ENCODE results near the gene BRME1. TPM values are rescaled to one million over a fixed set of nuclear protein-coding genes. Genes with fewer than 3 reads are reported as not detected.

BRME1 gene
- polyA plus RNA-seq, 1 donor from 2014 or later, result 6.2 TPM

- no peaks in the 10 kb centered on the region for H3K36me3 ChIP-seq (ENCODE audit: insufficient read depth, low read length)
- H3K9me2 ChIP-seq (ENCODE audit: insufficient read depth, low read length), result no peaks in the 10 kb centered on the region
- no peaks in the 10 kb centered on the region for H3K9me3 ChIP-seq (ENCODE audit: low read length)
- H3K27me3 ChIP-seq (ENCODE audit: insufficient read depth, low read depth, low read length), result no peaks in the 10 kb centered on the region
- H2AFZ ChIP-seq (ENCODE audit: low read depth, low read length), result no peak overlapping the region
- no peak overlapping the region for H3K9ac ChIP-seq (ENCODE audit: low read length)
- H3K79me2 ChIP-seq (replicated peaks; ENCODE audit: insufficient read depth, low read length), result no peaks in the 10 kb centered on the region
- TF ChIP-seq TAF1 (IDR thresholded peaks at IDR 0.05; ENCODE audit: low read depth) (no peak), MXI1 (conservative IDR thresholded peaks at IDR 0.05; ENCODE audit: poor library complexity, severe bottlenecking) (no peak), EP300 (conservative IDR thresholded peaks at IDR 0.05; ENCODE audit: poor library complexity, severe bottlenecking) (no peak), SMC3 (conservative IDR thresholded peaks at IDR 0.05; ENCODE audit: poor library complexity) (no peak), CTCF (IDR thresholded peaks at IDR 0.05; ENCODE audit: poor library complexity, severe bottlenecking) (no peak), REST (IDR thresholded peaks at IDR 0.05; ENCODE audit: borderline replicate concordance) (no peak), RAD21 (conservative IDR thresholded peaks at IDR 0.05) (no peak), POLR2AphosphoS5 (IDR thresholded peaks at IDR 0.05) (no peak), EZH2 (IDR thresholded peaks at IDR 0.05; ENCODE audit: borderline replicate concordance, insufficient read depth, low read length, poor library complexity, severe bottlenecking) (no peak)
- no peak overlapping the region for H3K4me3 ChIP-seq (ENCODE audit: low read length)
- no peaks in the 10 kb centered on the region for H3F3A ChIP-seq (ENCODE audit: insufficient read depth, low read length, poor library complexity, severe bottlenecking)
- no peaks in the 10 kb centered on the region for H4K20me1 ChIP-seq (ENCODE audit: insufficient read depth)
- H3K27ac ChIP-seq (ENCODE audit: low read length), result no peak overlapping the region
- H3K4me2 ChIP-seq (ENCODE audit: low read length), result no peak overlapping the region
Measured at GRCh38 chr19:13896227-13896626, 9.7 kb downstream of the BRME1 start.

- Histone ChIP-seq H4K20me1 (ENCODE audit: insufficient read depth) (no peaks in the 10 kb centered on the region), H3K36me3 (ENCODE audit: insufficient read depth, low read length) (no peaks in the 10 kb centered on the region), H3K27ac (ENCODE audit: low read length) (no peak overlapping the region), H3K27me3 (ENCODE audit: insufficient read depth, low read depth, low read length) (no peaks in the 10 kb centered on the region), H2AFZ (ENCODE audit: low read depth, low read length) (no peak overlapping the region), H3K4me2 (ENCODE audit: low read length) (no peak overlapping the region), H3F3A (ENCODE audit: insufficient read depth, low read length, poor library complexity, severe bottlenecking) (no peaks in the 10 kb centered on the region), H3K9me2 (ENCODE audit: insufficient read depth, low read length) (no peaks in the 10 kb centered on the region), H3K79me2 (replicated peaks; ENCODE audit: insufficient read depth, low read length) (no peaks in the 10 kb centered on the region), H3K4me3 (ENCODE audit: low read length) (no peak overlapping the region), H3K9ac (ENCODE audit: low read length) (no peak overlapping the region), H3K9me3 (ENCODE audit: low read length) (no peaks in the 10 kb centered on the region)
- TF ChIP-seq EP300 (conservative IDR thresholded peaks at IDR 0.05; ENCODE audit: poor library complexity, severe bottlenecking), result no peak
- TF ChIP-seq REST (IDR thresholded peaks at IDR 0.05; ENCODE audit: borderline replicate concordance), result no peak
- TF ChIP-seq EZH2 (IDR thresholded peaks at IDR 0.05; ENCODE audit: borderline replicate concordance, insufficient read depth, low read length, poor library complexity, severe bottlenecking), result no peak
- TF ChIP-seq MXI1 (conservative IDR thresholded peaks at IDR 0.05; ENCODE audit: poor library complexity, severe bottlenecking), result no peak
- TF ChIP-seq CTCF (IDR thresholded peaks at IDR 0.05; ENCODE audit: poor library complexity, severe bottlenecking), result no peak
- TF ChIP-seq SMC3 (conservative IDR thresholded peaks at IDR 0.05; ENCODE audit: poor library complexity), result no peak
Measured at GRCh38 chr19:13894552-13894951, 11.4 kb downstream of the BRME1 start.
